Measurements from ENCODE around the gene RBM24.

Gene RBM24

GRCh38 chr6:17281100-17281496, at the start of gene RBM24:
RBM24 (plus strand) TSS chr6:17281361; CDS start chr6:17281582, 221 bp downstream.
- DNase-seq (ENCODE audit: low read depth, low spot score), result peak; percentile 65

GRCh38 chr6:17233531-17233930, 47.6 kb upstream of the RBM24 start:
- DNase-seq (ENCODE audit: low read depth, low spot score), result peak; percentile 4

DNA sequence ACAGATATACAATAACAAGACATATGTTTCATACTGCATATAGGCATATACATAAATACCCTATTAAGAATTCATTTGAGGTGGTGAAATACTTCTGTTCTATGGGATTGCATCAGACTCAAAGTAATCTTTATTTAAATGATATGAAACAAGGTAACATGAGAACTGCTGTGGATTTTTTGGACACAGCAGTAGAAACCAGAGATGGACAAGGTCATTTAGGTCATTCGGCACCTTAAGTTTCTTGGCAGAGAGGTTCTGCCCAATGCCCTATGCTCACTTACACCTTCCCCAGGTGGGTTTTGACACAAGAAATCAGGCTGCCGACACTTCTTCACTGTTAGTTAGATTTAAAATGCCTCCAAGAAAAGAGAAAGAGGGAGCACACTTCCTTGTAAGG, 43.9 kb upstream of the RBM24 start:
- DNase-seq (ENCODE audit: low read depth, low spot score), result no peak

DNA sequence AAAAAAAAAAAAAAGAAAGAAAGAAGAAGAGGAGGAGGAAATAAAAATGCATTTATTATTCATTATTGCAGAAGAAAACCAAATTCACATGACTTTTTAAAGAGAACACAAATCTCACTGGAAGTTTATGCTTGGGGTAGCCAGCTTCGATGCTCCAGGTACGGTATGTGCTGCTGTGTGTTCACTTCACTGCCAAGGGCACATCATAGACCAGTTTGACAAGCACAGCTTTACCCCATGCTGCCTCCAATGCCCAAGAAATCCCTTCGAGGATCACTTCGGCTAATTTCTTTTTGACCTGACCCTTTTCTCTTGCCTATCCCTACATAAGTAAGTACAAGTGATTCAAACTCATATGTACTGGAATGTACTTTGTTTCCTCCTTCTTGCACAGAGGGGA, 41.9 kb upstream of the RBM24 start:
- no peak for DNase-seq (ENCODE audit: low read depth, low spot score)

DNA sequence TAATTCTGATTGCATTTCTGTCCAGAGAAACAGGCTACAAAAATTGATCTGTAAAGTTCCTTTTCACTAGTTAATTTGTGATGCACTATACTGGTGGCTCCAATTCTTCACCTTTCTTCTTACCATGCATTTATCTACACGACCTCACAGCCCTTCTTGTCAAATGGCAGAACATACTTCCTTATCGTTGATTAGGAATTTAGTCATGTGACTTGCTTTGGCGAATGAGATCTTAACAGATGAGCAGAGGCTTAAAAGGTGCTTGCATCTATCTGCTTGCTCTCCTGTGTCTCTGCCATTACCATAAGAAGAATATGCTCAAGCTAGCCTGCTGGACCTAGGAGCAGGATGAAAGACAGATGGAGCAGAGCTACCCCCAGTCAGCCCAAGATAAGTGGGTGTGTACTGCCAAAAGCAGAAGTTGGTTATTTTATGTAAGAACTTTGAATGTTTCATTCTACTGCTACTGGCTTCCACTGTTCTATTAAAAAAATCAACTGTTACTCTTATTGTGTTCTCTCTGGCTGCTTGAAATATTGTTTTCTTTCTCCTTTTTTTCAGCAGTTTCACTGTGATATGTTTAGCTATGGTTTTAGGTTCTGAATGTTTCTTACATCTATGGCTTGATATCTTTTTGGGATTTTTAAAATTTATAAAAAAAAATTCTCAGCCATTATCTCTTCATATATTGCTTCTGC, 40.2 kb upstream of the RBM24 start:
- DNase-seq (ENCODE audit: low read depth, low spot score), result no peak

DNA sequence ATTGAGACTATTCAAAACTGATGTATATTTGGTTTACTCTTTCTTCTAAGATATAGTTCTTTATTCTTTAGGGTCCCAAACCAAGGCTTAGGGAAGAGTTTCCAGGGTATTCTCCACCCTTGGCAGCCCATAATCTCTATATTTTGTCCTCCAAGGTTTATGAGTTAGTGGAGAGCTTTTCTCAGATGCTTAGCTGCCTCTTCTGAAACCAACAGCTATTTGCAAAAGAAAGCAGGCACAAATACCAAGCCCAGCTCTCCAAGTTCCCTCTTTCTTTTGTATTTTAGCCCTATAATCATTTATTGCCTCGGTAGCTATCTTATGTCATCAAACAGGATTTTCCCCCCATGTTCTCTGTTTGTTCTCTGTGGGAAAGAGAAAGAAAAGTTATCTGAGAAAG, 39.1 kb upstream of the RBM24 start:
- no peak for DNase-seq (ENCODE audit: low read depth, low spot score)

GRCh38 chr6:17250237-17250636, 30.9 kb upstream of the RBM24 start:
- no peak for DNase-seq (ENCODE audit: low read depth, low spot score)

DNA sequence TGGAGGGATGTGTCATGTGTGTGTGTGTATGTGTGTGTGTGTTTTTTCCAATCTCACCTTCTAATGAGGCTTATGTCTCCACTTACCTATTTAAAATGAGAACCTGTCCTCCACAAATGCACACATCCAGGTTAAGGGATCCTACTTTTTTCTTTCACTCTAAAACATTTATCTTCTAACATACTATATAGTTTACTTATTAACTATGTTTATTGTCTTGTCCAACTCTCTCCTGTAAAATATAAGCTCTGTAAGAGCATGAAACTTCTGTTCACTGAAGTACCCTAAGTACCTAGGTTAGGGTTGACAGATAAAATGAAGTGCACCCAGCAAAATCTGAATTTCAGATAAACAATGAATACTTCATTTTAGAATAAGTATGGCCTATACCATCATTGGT, 29.2 kb upstream of the RBM24 start:
- no peak for DNase-seq (ENCODE audit: low read depth, low spot score)

GRCh38 chr6:17258749-17259148, 22.4 kb upstream of the RBM24 start:
- no peak for DNase-seq (ENCODE audit: low read depth, low spot score)

DNA sequence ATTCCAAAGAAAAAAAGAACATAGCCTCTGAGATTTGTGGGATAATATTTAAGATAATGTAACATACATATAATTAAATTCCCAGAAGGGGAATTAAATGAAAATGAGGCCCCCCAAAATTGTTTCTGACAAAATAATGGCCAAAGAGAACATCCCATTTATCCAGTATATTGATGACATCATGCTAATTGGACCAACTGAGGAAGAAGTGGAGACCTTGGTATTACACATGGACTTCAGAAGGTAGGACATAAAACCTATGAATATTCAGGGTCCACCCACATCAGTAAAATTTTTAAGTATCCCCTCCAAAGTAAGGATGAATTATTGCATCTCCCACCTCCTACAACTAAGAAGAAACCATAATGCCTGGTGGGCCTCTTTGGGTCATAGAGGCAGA, 15.6 kb upstream of the RBM24 start:
- no peak for DNase-seq (ENCODE audit: low read depth, low spot score)

DNA sequence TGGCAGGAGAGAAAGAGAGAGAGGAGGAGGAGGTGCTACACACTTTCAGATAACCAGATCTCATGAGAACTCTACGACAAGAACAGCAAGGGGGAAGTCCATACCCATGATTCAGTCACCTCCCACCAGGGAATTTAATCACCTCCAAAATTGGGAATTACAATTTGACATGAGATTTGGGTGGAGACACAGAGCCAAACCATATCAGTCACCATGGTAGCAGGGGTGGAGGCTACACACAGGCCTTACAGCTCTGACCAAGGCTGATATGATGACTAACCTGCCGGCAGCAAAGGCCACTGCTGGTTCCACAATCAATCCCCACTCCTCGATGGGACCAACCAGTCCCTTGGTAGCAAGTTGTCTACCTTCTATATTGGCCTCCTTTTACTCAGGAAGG, 13.6 kb upstream of the RBM24 start:
- no peak for DNase-seq (ENCODE audit: low read depth, low spot score)

- no peak for DNase-seq (ENCODE audit: low read depth, low spot score)
Observed at GRCh38 chr6:17268114-17268513, 13.0 kb upstream of the RBM24 start.

- DNase-seq (ENCODE audit: low read depth, low spot score), result no peak
Observed at GRCh38 chr6:17269840-17270239, 11.3 kb upstream of the RBM24 start.

GRCh38 chr6:17271628-17272027, 9.5 kb upstream of the RBM24 start:
- DNase-seq (ENCODE audit: low read depth, low spot score), result no peak

- no peak for DNase-seq (ENCODE audit: low read depth, low spot score)
Observed at GRCh38 chr6:17276766-17277165, 4.4 kb upstream of the RBM24 start.

GRCh38 chr6:17277256-17277655, 3.9 kb upstream of the RBM24 start:
- no peak for DNase-seq (ENCODE audit: low read depth, low spot score)

DNA sequence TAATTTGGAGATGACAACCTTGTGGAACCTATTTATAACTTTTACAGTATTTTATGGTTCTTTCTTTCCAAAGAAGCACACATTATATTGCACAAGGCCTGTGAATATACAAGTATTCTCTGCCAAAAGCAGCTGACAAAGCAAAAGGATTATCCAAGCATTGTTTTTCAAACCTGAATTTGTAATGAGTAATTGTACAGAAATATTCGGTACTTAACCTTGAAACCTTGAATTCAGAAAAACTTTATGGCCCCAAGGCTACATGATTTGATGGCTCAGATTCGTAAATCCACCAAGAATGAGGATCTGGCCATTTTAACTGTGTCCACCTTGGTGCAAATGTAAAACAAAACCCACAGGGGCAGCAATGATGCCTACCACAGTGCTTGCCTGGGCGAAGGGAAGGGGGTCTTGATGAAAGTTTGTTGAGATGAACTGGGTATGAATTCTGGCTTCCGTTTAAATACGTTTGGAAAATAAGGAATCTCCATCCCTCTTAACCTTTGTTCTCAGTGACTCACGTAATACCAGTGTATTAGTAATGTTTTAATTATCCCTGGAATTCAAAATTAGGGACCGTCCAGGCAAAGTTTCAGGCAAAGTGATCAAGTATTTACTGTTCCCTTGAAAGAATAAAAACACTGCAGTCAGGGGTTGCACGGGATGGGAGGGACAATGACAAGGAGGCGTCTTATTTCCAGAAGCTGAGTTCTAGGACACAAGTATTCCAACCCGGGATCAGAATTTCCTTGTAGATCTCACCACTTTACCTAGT, 2.7 kb upstream of the RBM24 start:
- DNase-seq (ENCODE audit: low read depth, low spot score), result no peak

- no peak for DNase-seq (ENCODE audit: low read depth, low spot score)
Observed at GRCh38 chr6:17280138-17280537, 1.0 kb upstream of the RBM24 start.

- DNase-seq (ENCODE audit: low read depth, low spot score), result peak; percentile 53
Observed at GRCh38 chr6:17280552-17281090, 540 bp upstream of the RBM24 start.

GRCh38 chr6:17281497-17282481, 628 bp downstream of the RBM24 start:
- peak; percentile 45 for DNase-seq (ENCODE audit: low read depth, low spot score)

- DNase-seq (ENCODE audit: low read depth, low spot score), result no peak
Observed at GRCh38 chr6:17283074-17283473, 1.9 kb downstream of the RBM24 start.

DNA sequence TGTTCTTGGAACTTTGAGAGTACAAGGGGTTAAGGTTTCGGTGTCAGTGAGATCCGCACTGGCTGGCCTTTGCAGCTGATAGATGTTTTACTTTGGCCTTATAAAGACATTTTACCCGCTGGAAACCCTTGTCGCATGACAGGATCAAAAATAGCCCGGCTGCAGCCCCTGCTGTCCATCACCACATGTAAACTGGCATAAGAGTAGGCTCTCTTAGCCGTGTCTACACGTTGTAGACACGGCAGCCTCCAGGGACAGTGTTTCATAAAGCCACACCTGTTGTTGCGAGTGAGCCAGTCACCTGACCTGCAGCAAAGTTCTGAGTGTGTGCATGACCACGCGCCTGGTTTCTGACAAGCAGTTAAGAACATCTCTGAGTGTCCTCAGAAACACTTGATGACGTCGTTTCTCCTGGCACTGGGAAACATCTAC, 8.5 kb downstream of the RBM24 start:
- no peak for DNase-seq (ENCODE audit: low read depth, low spot score)
